ENCODE data around the gene LRRC8E.
A peak's percentile ranks its signal among the peaks of the same experiment; 100 is the strongest.
"Not testable (repeated sequence)": the region's sequence is repeated elsewhere in the genome, so short reads cannot be mapped to it uniquely, and the experiment has no call there.

LRRC8E gene

DNA sequence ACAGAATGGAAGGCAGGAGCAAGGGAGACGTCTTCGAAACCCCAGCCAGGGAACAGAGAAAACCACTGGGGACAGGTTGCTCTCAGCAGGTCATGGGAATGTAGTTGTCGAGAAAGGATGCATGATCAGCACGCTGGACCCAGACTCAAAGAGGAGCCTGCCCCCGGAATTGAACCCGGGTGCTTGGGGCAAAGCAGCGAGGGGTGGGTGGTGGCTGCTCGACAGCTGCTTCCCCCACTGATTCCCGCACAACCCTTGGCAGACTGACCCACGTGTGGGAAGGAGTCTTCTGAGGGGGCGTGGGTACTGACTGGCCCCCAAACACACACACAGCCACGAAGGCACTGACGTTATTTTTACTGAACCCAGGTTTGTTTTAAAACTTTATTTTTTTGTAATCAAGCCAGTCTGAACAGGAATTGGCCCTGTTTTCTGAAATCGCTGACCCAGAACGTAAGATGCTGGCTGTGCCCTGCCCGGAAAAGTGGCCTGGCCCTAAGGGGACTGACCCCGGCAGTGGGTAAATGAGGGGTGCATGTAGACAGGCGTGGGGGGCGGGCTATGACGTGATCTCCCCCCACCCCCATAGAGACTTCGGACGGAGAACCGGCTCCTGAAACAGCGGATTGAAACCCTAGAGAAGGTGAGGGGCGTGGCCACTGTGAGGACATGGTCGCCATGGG lies 32.7 kb upstream of the LRRC8E start:
- DNase-seq = no peak

DNA sequence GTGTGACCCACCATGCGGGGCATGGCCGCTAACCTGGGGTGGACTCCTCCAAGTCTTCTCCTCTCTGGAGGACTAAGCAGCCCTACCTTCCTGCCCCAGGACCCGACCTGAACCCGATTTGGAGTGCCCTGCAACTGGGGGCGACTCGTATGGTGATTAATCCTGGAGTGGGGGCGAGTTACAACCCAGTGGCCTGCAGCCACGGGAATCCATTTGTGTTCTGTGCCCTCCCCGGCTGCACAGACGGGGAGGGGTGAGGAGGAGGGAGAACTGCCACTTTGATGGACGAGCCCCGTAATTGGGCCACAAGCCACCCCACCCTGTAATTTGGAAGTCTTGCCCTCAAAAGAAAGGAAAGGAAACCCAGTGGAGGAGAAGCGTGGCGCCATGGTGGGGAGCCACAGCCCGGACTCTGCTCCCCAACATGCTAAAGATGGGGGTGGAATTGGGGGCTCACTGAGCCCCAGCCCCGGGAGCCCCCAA lies 32.2 kb upstream of the LRRC8E start:
- no peak for DNase-seq

DNA sequence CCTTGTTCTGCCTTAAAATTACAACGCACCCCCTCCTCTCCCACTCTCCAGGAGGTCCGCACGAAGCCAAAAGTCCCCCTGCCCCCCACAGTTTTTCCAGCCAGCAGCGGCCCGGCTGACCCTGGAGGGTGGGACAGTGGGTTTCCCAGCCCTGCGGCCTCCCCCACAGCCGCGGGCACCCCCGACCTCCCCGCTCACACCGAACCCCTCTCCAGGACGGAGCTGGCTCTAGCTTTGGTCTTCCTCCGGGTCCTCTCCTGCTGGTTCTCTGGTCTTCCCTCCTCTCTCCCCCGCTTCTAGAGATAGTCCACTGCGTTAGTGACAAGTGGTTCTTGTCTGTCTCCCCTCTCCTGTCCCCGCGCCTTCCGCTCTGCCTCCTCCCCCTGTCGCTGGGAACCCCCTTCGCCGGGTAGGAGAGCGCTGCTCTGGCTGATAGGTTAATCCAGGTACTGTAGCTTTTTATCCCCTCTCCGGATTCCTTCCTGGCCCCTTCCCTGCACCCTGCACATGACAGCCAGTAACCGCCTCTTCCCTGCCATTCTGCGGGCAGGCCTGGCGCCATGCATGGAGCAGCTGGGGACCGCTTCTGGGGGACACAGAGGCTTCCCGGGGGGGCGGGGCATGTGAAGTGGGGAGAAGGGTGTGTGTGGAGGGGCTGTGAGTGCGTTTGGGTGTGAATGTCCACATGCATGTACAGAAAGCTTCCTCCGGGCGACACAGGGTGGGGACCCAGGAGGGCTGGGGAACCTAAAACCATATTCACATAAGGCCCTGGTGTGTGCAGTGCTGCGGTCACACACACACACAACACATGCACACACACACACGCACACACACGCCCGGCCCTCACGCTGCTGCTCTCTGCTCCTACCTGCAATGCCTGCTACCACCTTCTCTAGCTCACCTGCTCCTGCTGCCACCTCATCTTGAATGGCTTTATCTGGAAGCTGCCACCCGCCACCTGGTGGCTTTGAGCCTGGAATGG lies 31.3 kb upstream of the LRRC8E start:
- DNase-seq = no peak

DNA sequence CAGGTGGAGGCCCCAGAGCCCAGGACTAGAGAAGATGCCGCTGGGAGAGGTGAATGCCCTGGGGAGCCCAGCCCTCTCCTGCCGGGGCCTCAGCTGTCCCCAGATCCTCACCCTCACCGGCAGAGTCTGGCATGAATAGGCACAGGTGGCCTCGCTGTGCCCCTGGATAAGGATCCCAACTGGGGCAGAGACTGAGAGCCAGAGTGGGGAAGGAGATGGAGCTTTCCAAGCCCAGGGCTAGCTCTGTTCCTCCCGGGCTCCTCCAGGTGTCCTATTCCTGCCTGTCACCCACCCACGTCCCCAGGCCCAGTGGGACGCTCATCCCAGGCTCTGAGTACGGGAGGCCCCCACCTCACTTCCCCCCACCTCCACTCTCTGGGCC lies 30.6 kb upstream of the LRRC8E start:
- DNase-seq = no peak

DNA sequence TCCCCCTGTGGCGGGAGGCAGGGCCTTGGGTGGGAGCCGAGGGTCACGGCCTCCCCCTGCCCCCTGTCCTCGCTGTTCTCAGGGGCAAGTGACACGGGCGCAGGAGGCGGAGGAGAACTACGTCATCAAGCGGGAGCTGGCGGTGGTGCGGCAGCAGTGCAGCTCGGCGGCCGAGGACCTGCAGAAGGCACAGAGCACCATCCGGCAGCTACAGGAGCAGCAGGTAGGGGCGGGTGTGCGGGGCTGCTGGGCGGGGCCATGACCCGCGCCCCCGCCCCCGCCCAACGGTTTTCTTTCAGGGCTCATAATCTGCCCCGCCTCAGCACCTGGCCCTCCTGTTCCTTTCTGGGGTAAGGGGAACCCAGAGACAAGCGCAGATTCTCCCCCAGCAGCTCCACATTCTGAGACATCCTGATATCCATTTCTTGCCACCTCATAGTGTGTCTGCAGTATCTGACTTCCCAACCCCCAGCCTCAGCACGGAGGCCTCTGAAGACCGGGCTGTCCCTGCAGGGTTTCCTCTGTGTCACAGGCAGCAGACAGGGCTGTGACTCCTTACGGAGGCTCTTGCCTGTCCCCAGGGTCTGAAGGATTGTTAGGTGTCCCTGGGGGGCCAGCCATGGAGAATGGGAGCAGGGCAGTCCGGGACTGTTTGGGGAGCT lies 30.1 kb upstream of the LRRC8E start:
- DNase-seq = no peak

DNA sequence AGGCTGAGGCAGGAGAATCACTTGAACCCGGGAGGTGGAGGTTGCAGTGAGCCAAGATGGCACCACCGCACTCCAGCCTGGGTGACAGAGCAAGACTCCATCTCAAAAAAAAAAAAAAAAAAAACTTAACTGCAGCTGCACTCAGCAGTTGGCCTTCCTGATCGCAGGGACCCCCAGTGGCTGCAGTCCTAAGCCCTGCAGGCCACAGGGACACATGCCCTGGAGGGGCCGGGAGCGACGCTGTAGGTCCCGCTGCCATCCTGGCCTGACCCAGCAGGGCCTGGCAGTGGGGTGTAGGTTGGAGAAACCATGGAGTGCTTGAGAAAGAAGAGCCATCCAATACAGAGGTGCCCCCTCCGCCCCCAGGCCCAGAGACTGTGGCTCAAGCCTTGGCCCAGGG lies 29.2 kb upstream of the LRRC8E start:
- DNase-seq = not testable (repeated sequence)

DNA sequence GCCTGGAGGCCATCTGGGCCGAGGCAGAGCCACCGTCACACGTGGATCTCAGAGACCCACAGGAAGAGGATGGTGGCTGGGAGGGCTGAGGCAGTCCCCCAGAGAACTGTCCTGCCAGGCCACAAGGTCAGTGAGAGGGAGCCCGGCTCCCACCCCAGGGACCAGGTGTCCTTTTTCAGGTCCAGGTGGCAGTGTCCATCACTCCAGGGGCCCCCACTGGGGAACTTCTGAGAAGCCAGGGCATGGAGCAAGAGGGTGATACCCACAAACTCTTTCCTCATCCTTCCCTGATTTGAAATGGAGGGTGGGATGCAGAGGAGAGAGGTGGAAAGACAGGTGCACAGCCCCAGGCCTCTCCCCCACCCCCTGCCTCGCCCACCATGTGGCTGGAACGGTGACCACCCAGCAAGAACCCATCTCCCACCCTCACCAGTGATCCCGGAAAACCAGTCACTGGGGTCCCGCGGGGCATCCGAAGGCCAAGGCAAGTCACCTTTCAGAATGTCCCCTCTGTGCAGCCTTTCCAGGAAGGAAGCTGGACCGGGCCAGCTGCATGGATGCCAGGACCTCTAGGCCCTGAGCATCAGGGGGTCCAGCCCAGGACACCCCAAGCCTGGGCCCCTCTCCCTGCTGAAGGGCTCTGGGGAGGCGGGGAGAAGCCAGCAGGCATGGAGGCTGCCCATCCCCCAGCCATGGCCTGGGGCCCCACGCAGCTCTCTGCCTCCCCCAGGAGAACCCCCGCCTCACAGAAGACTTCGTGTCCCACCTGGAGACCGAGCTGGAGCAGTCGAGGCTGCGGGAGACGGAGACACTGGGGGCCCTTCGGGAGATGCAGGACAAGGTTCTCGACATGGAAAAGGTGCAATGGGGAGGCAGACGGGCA lies 28.2 kb upstream of the LRRC8E start:
- no peak for DNase-seq

DNA sequence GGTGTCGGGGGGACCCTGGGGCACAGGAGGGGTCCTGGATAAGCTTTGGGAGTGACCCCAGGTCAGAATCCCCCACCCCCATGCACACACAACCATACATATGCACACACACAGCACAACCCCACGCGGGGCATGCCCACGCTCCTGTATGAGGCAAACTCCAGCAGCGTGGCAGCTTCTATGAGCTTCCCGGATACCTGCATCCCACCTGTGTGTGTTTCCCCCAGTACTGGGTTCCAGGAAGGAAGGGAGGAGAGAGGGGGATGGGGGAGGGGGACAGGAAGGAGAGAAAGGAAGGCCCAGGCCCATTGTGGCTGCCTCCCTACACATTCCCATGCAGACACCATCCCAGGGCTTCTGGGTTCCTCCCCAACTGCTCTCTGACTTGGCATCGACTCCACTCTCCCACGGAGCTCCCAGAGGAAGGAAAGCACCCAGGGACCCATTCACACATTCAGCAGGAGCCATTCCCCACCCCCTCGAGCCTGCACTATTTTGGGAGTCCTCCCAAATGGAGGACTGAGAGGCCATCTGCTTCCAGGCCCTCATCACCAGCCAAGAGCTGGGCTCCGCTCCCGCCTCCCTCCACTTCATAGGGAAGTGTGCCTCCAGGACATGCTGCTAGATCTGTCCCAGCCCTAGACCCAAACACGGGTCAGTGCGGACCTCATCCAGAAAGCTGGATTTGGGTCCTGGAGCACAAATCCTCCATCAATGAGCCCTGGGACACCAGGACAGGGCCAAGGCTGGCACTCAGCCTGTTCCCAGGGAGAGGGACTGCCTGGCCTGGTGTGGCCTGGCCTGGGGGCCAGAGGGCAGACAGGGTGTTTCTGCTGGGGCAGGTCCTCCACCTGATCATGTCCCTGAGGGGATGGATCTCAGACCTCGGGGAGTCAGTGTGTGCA lies 27.3 kb upstream of the LRRC8E start:
- DNase-seq = no peak

DNA sequence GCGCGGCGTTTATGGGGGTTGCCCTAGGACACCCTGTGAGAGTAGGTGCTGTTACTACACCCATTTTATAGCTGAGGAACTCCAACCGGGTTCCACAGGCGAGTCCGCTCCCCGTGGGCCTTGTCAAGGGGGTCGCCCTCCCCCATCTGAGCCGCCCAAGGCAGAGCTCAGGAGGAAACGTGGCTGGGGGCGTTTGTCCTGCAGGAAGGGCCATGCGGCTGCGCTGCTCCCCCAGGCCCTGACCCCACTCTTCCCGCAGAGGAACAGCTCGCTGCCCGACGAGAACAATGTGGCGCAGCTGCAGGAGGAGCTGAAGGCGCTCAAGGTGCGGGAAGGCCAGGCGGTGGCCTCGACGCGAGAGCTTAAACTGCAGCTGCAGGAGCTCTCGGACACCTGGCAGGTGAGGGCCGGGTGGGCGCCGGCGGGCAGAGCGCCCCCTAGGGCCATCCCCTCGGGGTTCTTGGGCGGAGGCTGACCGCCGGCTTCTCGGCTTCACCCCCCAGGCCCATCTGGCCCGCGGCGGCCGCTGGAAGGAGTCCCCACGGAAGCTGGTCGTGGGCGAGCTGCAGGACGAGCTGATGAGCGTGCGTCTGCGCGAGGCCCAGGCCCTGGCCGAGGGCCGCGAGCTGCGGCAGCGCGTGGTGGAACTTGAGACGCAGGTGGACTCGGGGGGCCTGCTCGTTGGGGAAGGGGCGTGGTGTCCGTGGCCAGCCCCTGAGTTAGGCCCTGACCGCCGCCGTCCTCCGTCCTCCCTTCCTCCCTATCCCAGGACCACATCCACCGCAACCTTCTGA lies 26.5 kb upstream of the LRRC8E start:
- no peak for DNase-seq

DNA sequence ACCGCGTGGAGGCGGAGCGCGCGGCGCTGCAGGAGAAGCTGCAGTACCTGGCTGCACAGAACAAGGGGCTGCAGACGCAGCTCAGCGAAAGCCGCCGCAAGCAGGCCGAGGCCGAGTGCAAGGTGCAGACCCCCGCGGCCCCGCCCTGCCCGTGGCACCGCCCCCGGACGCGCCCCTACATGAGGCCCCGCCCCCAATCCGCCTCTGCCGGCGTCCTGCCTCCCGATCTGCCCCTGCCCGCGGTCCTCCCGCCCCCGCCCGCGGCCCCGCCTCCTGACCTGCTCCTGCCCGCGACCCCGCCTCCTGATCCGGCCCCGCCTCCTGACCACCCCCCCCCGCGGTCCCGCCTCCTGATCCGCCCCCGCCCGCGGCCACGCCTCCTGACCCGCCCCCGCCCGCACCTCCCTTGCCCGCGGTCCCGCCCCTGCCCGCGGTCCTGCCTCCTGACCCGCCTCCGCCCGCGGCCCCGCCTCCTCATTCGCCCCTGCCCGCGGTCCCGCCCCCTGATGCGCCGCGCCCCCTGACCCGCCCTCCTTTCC lies 25.8 kb upstream of the LRRC8E start:
- DNase-seq = peak; percentile 62

DNA sequence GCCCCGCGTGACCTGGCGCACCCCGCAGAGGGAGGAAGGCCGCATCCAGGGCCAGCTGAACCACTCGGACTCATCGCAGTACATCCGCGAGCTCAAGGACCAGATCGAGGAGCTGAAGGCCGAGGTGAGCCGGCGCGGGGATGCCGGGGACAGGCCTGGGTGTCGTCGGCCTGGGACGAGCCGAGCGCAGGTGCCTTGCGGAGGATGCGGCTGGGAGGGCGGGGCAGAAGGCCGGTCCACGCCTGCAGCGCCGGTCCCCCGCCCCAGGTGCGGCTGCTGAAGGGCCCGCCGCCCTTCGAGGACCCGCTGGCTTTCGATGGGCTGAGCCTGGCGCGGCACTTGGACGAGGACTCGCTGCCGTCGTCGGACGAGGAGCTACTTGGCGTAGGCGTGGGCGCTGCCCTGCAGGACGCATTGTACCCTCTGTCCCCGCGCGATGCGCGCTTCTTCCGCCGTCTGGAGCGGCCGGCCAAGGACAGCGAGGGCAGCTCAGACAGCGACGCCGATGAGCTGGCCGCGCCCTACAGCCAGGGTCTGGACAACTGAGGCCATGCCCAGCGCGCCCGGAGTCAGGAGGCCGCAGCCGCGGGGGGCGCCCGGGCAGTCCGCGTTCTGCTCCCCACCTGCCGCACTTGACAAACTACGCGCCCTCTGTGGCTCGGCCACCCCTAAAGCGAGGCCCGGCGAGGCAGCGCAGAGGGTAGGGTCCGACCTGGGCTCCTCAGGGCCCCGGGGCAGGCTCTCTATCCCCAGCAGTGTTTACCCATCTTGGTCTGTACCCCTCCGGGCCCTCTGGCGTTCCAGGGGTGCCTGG lies 24.9 kb upstream of the LRRC8E start:
- DNase-seq = no peak

DNA sequence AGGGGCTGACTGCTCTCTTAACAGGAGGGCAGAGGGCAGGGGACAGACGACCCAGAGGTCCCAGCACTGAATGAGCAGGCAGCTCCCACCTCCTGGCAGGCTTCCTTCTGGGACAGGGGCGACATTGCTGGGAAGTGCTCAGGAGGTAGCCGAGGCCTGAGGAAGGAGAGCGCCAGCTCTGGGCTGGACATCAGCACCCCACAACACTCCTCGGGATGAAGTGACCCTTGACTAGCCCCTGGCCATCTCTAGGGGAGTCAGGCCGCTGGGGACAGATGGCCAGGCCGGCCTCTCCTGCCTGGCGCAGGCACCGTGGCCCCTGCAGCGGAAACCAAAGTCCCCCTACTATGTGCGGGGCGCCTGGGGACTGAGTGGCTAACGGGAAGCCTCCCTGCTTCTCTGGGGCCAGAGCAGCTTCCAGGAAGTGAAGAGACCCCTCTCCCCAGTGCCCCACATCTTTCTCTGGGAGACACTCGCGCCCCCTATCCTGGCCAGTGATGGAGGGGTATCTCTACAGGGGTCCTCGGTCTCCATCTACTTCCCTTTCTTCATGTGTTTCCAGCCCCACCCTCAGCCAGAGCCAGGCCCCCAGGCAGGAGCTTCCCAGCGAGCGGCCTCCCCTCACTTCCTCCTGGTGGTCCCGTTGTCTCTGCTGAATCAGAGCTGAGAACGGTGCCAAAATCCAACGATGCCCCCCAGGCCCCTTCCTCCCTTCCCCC lies 24.2 kb upstream of the LRRC8E start:
- no peak for DNase-seq

DNA sequence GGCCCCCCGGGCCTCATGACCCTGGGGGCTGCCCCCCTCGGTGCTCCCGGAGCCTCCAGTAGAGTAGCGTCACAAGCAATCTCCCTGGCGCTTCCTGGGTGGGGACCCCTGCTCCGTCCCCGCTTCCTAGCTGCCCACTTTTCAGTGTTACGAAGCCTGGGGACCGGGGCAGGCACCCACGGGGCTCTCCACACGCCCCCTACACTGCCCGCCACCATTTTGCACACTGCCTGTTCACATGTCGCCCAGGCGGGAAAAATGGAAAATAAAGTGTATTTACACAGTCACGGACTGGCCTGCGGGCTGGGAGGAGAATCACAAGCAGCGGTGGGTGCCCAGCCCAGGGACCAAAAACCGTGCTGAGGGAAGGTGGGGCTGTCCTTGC lies 23.6 kb upstream of the LRRC8E start:
- DNase-seq = no peak

DNA sequence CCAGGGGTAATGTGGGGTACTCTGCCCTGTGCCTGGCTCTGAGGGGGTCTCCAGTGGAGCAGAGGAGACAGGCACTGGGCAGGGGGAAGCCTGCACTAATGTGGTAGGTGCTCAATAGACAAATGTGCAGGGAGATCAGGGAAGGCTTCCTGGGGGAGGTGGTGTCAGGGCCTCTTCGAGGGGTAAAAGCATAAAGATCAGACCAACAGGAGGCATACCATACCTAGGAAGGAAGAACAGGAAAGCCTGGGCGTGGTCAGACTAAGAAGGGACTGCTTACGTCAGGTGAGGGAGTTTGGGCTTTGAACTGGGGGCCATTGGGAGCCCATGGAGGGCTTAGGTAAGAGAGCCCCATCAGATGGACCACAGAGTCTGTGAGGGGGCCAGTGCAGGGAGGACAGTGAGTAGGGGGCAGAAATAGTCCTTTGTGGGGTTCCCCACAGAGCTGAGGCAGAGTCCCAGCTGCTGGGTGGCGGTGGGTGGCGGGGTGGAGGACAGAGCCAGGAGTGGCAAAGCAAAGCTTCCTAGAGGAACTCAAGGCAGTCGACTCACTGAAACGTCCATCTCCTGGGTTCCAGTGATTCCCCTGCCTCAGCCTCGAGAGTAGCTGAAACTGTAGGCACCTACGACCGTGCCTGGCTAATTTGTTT lies 22.9 kb upstream of the LRRC8E start:
- DNase-seq = no peak

DNA sequence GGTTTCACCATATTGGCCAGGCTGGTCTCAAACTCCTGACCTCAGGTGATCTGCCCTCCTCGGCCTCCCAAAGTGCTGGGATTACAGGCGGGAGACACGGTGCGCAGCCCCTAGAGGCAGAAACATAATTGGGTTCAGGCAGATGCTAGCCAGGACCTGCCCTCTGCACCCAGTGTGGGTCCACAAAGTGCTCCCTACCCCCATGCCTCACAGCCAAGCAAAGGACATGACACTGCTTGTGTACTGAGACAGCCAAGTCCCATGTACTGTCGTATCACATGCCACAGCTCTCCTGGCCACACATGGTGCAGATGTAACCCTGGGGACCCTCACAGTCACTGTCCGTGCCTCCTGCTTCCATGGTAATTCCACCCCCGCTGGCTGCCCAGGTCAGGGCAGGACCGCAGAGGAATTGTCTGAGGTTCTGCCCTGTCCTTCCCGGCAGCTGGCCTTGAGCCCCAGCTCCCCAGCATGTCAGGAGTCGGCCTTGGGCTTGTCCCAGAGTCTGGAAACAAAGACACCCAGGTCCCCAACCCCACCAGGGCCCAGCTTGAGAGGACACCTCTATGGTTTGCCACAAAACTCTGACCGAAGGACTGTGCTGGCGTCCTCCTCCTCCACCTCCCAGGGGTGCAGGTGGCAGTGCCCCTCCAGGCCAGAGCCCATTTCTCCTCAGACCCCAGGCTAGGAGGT lies 21.8 kb upstream of the LRRC8E start:
- no peak for DNase-seq

DNA sequence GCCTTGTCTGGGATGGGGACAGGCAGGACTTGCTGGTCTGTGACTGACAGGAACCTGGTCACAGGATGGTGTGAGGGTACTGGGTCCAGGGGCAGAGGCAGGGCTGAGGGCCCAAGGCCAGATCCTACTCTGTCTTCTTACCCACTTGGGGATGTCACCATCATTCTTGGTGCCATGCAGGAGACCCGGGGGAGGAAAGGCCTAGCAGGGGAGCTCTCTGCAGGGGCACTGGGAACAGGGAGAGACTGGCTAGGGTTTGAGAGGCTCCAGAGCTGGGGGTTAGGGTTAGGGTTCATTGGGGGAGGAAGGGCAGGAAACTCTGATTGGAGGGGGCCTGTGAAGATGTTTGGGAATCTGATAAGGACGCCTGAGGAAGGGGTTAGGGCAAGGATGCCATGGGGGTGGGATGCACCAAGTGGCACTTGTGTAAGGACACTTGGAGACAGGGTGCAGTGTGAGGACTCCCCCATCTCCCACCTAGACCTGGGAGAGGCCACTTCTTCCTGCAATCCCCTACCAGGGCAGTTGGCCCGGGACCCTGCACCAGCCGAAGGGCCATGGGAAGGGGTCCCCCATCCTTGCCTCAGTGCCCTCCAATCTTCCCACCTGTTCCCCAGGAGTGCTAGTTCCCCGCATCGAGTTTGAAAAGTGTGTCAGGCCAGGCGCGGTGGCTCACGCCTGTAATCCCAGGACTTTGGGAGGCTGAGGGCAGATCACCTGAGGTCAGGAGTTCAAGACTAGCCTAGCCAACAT lies 21.0 kb upstream of the LRRC8E start:
- DNase-seq = no peak

DNA sequence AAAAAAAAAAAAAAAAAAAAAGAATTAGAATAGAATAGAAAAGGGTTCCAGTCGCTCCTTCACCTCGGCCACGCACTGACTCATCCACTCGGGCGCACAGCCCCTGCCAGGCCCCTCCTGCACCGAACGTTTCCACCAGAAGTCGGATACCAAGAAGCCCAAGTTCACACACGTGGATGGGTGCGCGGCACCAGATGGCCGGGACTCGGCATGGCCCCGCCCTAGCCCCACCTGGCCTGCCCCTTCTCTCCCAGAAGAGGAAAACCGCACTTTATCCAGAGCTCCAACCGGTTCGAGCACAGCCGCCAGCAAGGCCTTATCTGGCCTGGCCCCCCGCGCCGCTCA lies 20.0 kb upstream of the LRRC8E start:
- DNase-seq = no peak
